HepG2 (cell line): Measurements from ENCODE around the gene ADGRG6. TPM values are rescaled to one million over a fixed set of nuclear protein-coding genes. Genes with fewer than 3 reads are reported as not detected.

Experiments used
- ATM ChIP-seq: fragments of 450-650 bp; IDR thresholded peaks from 2 replicates; pipeline ENCODE4 v1.7.1; 2017; ENCODE audit warnings: mild to moderate bottlenecking, borderline replicate concordance
- FOSL2 ChIP-seq: sonication (generic); formaldehyde crosslinking; IDR thresholded peaks from 2 replicates; pipeline ENCODE4 v1.4.0; 2020; ENCODE audit warnings: missing genetic modification reagents
- GABPB1 ChIP-seq: IDR thresholded peaks from 2 replicates; pipeline ENCODE4 v1.6.1; 2016; ENCODE audit warnings: mild to moderate bottlenecking, missing genetic modification reagents, moderate library complexity, missing compliant biosample characterization
- GTF3A ChIP-seq: sonication (generic); formaldehyde crosslinking; conservative IDR thresholded peaks from 2 replicates; pipeline ENCODE4 v1.4.0; 2020; ENCODE audit warnings: mild to moderate bottlenecking, missing genetic modification reagents
- KLF12 ChIP-seq: sonication (generic); formaldehyde crosslinking; IDR thresholded peaks from 2 replicates; pipeline ENCODE4 v1.4.0; 2020; ENCODE audit warnings: missing genetic modification reagents, borderline replicate concordance
- MXD4 ChIP-seq: IDR thresholded peaks from 2 replicates; pipeline ENCODE4 v1.6.1; 2016; ENCODE audit warnings: mild to moderate bottlenecking, missing biosample characterization, missing genetic modification reagents
- RARA ChIP-seq: IDR thresholded peaks from 2 replicates; pipeline ENCODE4 v1.6.1; 2016; ENCODE audit warnings: missing genetic modification reagents, missing compliant biosample characterization
- RBM22 ChIP-seq: fragments of 200-400 bp; formaldehyde crosslinking; optimal IDR thresholded peaks from 2 replicates; pipeline ENCODE3; 2017; ENCODE audit warnings: mild to moderate bottlenecking, low read length, moderate library complexity
- TGIF2 ChIP-seq: IDR thresholded peaks from 2 replicates; pipeline ENCODE4 v1.6.1; 2016; ENCODE audit warnings: control low read depth, missing compliant biosample characterization
- THYN1 ChIP-seq: sonication (generic); formaldehyde crosslinking; IDR thresholded peaks from 2 replicates; pipeline ENCODE4 v1.8.1; 2023; ENCODE audit warnings: low read depth, mild to moderate bottlenecking, moderate library complexity, missing genetic modification reagents, borderline replicate concordance
- ZFP41 ChIP-seq: sonication (generic); formaldehyde crosslinking; IDR thresholded peaks from 2 replicates; pipeline ENCODE4 v1.4.0; 2020; ENCODE audit warnings: mild to moderate bottlenecking, missing genetic modification reagents, borderline replicate concordance
- ZMYM4 ChIP-seq: sonication (generic); formaldehyde crosslinking; IDR thresholded peaks from 2 replicates; pipeline ENCODE4 v1.8.1; 2023; ENCODE audit warnings: mild to moderate bottlenecking, missing genetic modification reagents
- ZNF3 ChIP-seq: IDR thresholded peaks from 2 replicates; pipeline ENCODE4 v1.7.0; 2017; ENCODE audit warnings: inconsistent platforms
- ZNF329 ChIP-seq: sonication (generic); formaldehyde crosslinking; IDR thresholded peaks from 2 replicates; pipeline ENCODE4 v1.9.0; 2021; ENCODE audit warnings: low read depth, mild to moderate bottlenecking, missing genetic modification reagents
- ZNF331 ChIP-seq: sonication (generic); formaldehyde crosslinking; IDR thresholded peaks from 2 replicates; pipeline ENCODE4 v1.4.0; 2020; ENCODE audit warnings: missing genetic modification reagents
- ZNF383 ChIP-seq: sonication (generic); formaldehyde crosslinking; IDR thresholded peaks from 2 replicates; pipeline ENCODE4 v1.4.0; 2020; ENCODE audit warnings: missing genetic modification reagents, mild to moderate bottlenecking, borderline replicate concordance
- ZNF550 ChIP-seq: sonication (generic); formaldehyde crosslinking; IDR thresholded peaks from 2 replicates; pipeline ENCODE4 v1.4.0; 2020; ENCODE audit warnings: mild to moderate bottlenecking, missing genetic modification reagents, borderline replicate concordance
- ZNF605 ChIP-seq: sonication (generic); formaldehyde crosslinking; IDR thresholded peaks from 2 replicates; pipeline ENCODE4 v1.8.0; 2022; ENCODE audit warnings: mild to moderate bottlenecking, missing genetic modification reagents
- ZNF75D ChIP-seq: sonication (generic); formaldehyde crosslinking; IDR thresholded peaks from 2 replicates; pipeline ENCODE4 v1.8.1; 2023; ENCODE audit warnings: missing genetic modification reagents, mild to moderate bottlenecking, borderline replicate concordance
- ZNF772 ChIP-seq: sonication (generic); formaldehyde crosslinking; IDR thresholded peaks from 2 replicates; pipeline ENCODE4 v1.5.0; 2020; ENCODE audit warnings: mild to moderate bottlenecking, missing genetic modification reagents
- ZNF773 ChIP-seq: sonication (generic); formaldehyde crosslinking; IDR thresholded peaks from 2 replicates; pipeline ENCODE4 v1.4.0; 2020; ENCODE audit warnings: missing genetic modification reagents, borderline replicate concordance
- ZSCAN30 ChIP-seq: sonication (generic); formaldehyde crosslinking; IDR thresholded peaks from 2 replicates; pipeline ENCODE4 v1.5.0; 2020; ENCODE audit warnings: mild to moderate bottlenecking, missing genetic modification reagents
- polyA plus RNA-seq, 8 experiments: library from polyadenylated mRNA; depleted of rRNA in 3 of 8; stranded (reverse) in 7 of 8; unstranded in 1 of 8; fragments of >200 nt; fragmentation: Illumina TruSeq in 4 of 8; extraction: Trizol in 4 of 8; gene quantifications; 2 replicates each; pipeline versions ENCODE4 v1.2.1 to v1.2.3, GENCODE V29; 2011 to 2016; ENCODE audit warnings: low read depth in 4 of 8, missing spikeins in 1 of 8, mixed read lengths in 1 of 8; ENCODE audit not compliant: insufficient read depth in 1 of 8
- total RNA-seq, 5 experiments: library from RNA; depleted of rRNA; stranded (reverse); fragments of >200 nt; fragmentation: Illumina TruSeq; extraction: Trizol; gene quantifications; 2 replicates each; pipeline ENCODE4 v1.2.3, GENCODE V29; 2016; ENCODE audit warnings: low read depth in 1 of 5
- TF ChIP-seq, protein P1 (sequence below): sonication (generic); formaldehyde crosslinking; IDR thresholded peaks from 2 replicates; pipeline ENCODE4 v1.4.0; 2020; ENCODE audit warnings: missing genetic modification reagents, mild to moderate bottlenecking, borderline replicate concordance
- TF ChIP-seq, protein P2 (sequence below): sonication (generic); formaldehyde crosslinking; IDR thresholded peaks from 2 replicates; pipeline ENCODE4 v1.5.0; 2020; ENCODE audit warnings: missing genetic modification reagents, mild to moderate bottlenecking, borderline replicate concordance
- TF ChIP-seq, protein P3 (sequence below): sonication (generic); formaldehyde crosslinking; IDR thresholded peaks from 2 replicates; pipeline ENCODE4 v1.5.1; 2020; ENCODE audit warnings: missing genetic modification reagents, mild to moderate bottlenecking, borderline replicate concordance

ADGRG6 gene
- total and polyA plus RNA-seq, 2 of the 13 experiments (the other 11 are each of a cell fraction or from before 2014, with no cell fraction given) = 129 to 249 TPM

- TF ChIP-seq, protein P1, sequence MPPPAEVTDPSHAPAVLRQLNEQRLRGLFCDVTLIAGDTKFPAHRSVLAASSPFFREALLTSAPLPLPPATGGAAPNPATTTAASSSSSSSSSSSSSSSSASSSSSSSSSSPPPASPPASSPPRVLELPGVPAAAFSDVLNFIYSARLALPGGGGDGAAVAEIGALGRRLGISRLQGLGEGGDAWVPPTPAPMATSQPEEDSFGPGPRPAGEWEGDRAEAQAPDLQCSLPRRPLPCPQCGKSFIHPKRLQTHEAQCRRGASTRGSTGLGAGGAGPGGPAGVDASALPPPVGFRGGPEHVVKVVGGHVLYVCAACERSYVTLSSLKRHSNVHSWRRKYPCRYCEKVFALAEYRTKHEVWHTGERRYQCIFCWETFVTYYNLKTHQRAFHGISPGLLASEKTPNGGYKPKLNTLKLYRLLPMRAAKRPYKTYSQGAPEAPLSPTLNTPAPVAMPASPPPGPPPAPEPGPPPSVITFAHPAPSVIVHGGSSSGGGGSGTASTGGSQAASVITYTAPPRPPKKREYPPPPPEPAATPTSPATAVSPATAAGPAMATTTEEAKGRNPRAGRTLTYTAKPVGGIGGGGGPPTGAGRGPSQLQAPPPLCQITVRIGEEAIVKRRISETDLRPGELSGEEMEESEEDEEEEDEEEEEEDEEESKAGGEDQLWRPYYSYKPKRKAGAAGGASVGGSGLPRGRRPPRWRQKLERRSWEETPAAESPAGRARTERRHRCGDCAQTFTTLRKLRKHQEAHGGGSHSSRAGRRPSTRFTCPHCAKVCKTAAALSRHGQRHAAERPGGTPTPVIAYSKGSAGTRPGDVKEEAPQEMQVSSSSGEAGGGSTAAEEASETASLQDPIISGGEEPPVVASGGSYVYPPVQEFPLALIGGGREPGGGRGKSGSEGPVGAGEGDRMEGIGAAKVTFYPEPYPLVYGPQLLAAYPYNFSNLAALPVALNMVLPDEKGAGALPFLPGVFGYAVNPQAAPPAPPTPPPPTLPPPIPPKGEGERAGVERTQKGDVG (CRISPR knock-in tag) = peak; percentile 92; the same call in 1 of the 2 replicates
- TF ChIP-seq ZSCAN30 (CRISPR knock-in tag) (peak; percentile 96; the same call in 1 of the 2 replicates), GTF3A (CRISPR knock-in tag) (no peak), KLF12 (CRISPR knock-in tag) (peak; percentile 92), ZNF329 (CRISPR knock-in tag) (peak; percentile 94; the same call in 1 of the 2 replicates), ZMYM4 (CRISPR knock-in tag) (peak; percentile 98), ZNF772 (CRISPR knock-in tag) (peak; percentile 81), RBM22 (peak; percentile 38), THYN1 (peak; percentile 81; the same call in 1 of the 2 replicates), ZNF383 (peak; percentile 49; the same call in 1 of the 2 replicates), MXD4 (peak; percentile 94), ZNF550 (no peak), FOSL2 (CRISPR knock-in tag) (peak; percentile 50; the same call in 1 of the 2 replicates), ZNF773 (CRISPR knock-in tag) (peak; percentile 60; the same call in 1 of the 2 replicates), ATM (no peak), ZNF75D (peak; percentile 62; the same call in 1 of the 2 replicates), RARA (CRISPR knock-in tag) (peak; percentile 58), TGIF2 (peak; percentile 82), GABPB1 (peak; percentile 94), ZFP41 (CRISPR knock-in tag) (peak; percentile 77; the same call in 1 of the 2 replicates), ZNF331 (CRISPR knock-in tag) (peak; percentile 70), ZNF605 (CRISPR knock-in tag) (peak; percentile 82), ZNF3 (CRISPR knock-in tag) (peak; percentile 57; the same call in 1 of the 2 replicates)
- TF ChIP-seq, protein P2, sequence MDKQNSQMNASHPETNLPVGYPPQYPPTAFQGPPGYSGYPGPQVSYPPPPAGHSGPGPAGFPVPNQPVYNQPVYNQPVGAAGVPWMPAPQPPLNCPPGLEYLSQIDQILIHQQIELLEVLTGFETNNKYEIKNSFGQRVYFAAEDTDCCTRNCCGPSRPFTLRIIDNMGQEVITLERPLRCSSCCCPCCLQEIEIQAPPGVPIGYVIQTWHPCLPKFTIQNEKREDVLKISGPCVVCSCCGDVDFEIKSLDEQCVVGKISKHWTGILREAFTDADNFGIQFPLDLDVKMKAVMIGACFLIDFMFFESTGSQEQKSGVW (CRISPR knock-in tag) = 0 out of 2 replicates have a peak, but pooled peaks have one; percentile 58
- TF ChIP-seq, protein P3, sequence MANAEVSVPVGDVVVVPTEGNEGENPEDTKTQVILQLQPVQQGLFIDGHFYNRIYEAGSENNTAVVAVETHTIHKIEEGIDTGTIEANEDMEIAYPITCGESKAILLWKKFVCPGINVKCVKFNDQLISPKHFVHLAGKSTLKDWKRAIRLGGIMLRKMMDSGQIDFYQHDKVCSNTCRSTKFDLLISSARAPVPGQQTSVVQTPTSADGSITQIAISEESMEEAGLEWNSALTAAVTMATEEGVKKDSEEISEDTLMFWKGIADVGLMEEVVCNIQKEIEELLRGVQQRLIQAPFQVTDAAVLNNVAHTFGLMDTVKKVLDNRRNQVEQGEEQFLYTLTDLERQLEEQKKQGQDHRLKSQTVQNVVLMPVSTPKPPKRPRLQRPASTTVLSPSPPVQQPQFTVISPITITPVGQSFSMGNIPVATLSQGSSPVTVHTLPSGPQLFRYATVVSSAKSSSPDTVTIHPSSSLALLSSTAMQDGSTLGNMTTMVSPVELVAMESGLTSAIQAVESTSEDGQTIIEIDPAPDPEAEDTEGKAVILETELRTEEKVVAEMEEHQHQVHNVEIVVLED (CRISPR knock-in tag) = peak; percentile 84
These were observed at the start of gene ADGRG6 (continued) for GRCh38 chr6:142301651-142302391.
